Lung (tissue), 12 donors: ENCODE data around the gene ACSM5. TPM values are rescaled to one million over a fixed set of nuclear protein-coding genes. Genes with fewer than 3 reads are reported as not detected.

Source experiments
- ATAC-seq: fragments of 200-7000 bp; cut with Tn5 transposase; one replicate; pipeline ENCODE4 v1.9.1; 2020; ENCODE audit warnings: moderate number of reproducible peaks; ENCODE audit not compliant: insufficient read depth, low FRiP score
- DNase-seq, 3 donors: peaks; one replicate each; pipeline ENCODE4 v3.0.0-alpha.2; 2013 to 2017
- H3K27ac ChIP-seq, 2 donors: one replicate each; pipeline ENCODE4 v1.5.1; 2013; ENCODE audit warnings: mild to moderate bottlenecking in 2 of 2, moderate library complexity in 2 of 2, control low read depth in 1 of 2, inconsistent platforms in 1 of 2, low read depth in 1 of 2, low read length in 1 of 2
- H3K27me3 ChIP-seq, 3 donors: one replicate each; pipeline ENCODE4 v1.5.1; 2013; ENCODE audit warnings: low read length in 2 of 3; ENCODE audit not compliant: control insufficient read depth in 3 of 3, insufficient read depth in 3 of 3
- H3K36me3 ChIP-seq, 4 donors: one replicate each; pipeline ENCODE4 v1.5.1; 2013; ENCODE audit warnings: low read length in 4 of 4, mild to moderate bottlenecking in 1 of 4, moderate library complexity in 1 of 4; ENCODE audit not compliant: control insufficient read depth in 4 of 4, insufficient read depth in 4 of 4
- H3K4me1 ChIP-seq, 5 donors: one replicate each; pipeline ENCODE4 v1.5.1; 2013; ENCODE audit warnings: low read length in 5 of 5, mild to moderate bottlenecking in 2 of 5, moderate library complexity in 1 of 5; ENCODE audit not compliant: control insufficient read depth in 5 of 5, insufficient read depth in 5 of 5
- H3K4me3 ChIP-seq: one replicate; pipeline ENCODE4 v1.5.1; 2013; ENCODE audit warnings: mild to moderate bottlenecking, control low read depth, moderate library complexity
- H3K9ac ChIP-seq, 2 donors: one replicate each; pipeline ENCODE4 v1.5.1; 2013; ENCODE audit warnings: low read length in 2 of 2, control low read depth in 1 of 2; ENCODE audit not compliant: insufficient read depth in 1 of 2
- H3K9me3 ChIP-seq, 4 donors: one replicate each; pipeline ENCODE4 v1.5.1; 2013; ENCODE audit warnings: low read length in 3 of 4, mild to moderate bottlenecking in 1 of 4, moderate library complexity in 1 of 4; ENCODE audit not compliant: control insufficient read depth in 4 of 4, insufficient read depth in 3 of 4
- WGBS, 2 donors: extraction: QIAGEN DNeasy Blood & Tissue Kit; methylation state at CpG; one replicate each; pipeline ENCODE4 v1.1.7; 2013; 5-methylcytosine and 5-hydroxymethylcytosine counted together
- polyA plus RNA-seq, 2 donors: library from polyadenylated mRNA; stranded (reverse); fragments of 200-250 nt; gene quantifications; one replicate each; pipeline ENCODE4 v1.2.1, GENCODE V29; 2013
- total RNA-seq, 2 donors: library from RNA; depleted of rRNA in 1 of 2; stranded (reverse); fragments of >200 nt in 1 of 2; gene quantifications; one replicate each; pipeline ENCODE4 v1.2.1, GENCODE V29; 2014 to 2021
- TF ChIP-seq, protein P1 (sequence below): IDR thresholded peaks from 2 replicates; pipeline ENCODE4 v1.5.1; 2012; ENCODE audit warnings: mild to moderate bottlenecking; ENCODE audit errors: control extremely low read depth, extremely low read depth
- donor health status: control.
- donor health status: control.
- donor health status: Bipolar disorder and iron deficiency.
- donor health status: healthy.
- donor health status: DM: yes; HTN: yes; CAD: no.

Gene ACSM5
- total and polyA plus RNA-seq, 4 donors, result 0.40 to 1.4 (median 0.81) TPM

DNA sequence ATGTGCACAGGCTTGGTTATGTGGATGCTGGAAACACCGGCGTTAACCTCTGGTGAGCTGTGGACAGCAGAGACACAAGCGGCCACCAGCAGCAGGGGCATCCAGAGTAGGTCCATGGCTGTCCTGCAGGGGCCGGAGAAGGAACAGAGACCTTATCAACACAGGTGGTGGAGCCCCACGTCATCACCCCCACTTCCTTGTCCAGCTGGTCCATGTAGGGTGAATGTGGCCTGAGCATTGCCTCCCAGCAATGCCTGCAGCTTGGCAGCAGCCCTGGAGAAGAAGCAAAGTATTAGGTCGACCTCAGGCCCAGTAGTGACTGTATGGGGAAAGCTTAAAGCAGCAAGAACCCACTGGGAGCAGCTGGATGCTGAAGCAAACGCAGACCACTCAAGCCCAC, 10.1 kb upstream of the ACSM5 start:
- no peak overlapping the region for H3K27ac ChIP-seq
- H3K9ac ChIP-seq, result no peak overlapping the region
- no peaks in the 10 kb centered on the region for H3K36me3 ChIP-seq
- DNase-seq, result no peak
- H3K4me1 ChIP-seq, result peaks cover 0 to 5% (median 0%) of the 10 kb centered on the region in 5 donors
- no peak overlapping the region for H3K4me3 ChIP-seq
- H3K27me3 ChIP-seq, result no peaks in the 10 kb centered on the region
- TF ChIP-seq, protein P1, sequence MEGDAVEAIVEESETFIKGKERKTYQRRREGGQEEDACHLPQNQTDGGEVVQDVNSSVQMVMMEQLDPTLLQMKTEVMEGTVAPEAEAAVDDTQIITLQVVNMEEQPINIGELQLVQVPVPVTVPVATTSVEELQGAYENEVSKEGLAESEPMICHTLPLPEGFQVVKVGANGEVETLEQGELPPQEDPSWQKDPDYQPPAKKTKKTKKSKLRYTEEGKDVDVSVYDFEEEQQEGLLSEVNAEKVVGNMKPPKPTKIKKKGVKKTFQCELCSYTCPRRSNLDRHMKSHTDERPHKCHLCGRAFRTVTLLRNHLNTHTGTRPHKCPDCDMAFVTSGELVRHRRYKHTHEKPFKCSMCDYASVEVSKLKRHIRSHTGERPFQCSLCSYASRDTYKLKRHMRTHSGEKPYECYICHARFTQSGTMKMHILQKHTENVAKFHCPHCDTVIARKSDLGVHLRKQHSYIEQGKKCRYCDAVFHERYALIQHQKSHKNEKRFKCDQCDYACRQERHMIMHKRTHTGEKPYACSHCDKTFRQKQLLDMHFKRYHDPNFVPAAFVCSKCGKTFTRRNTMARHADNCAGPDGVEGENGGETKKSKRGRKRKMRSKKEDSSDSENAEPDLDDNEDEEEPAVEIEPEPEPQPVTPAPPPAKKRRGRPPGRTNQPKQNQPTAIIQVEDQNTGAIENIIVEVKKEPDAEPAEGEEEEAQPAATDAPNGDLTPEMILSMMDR, result no peak
- 71 to 79% methylated on average over 7 of the region's 7 CpGs for WGBS, 2 donors
- no peaks in the 10 kb centered on the region for H3K9me3 ChIP-seq
- ATAC-seq, result no peak

DNA sequence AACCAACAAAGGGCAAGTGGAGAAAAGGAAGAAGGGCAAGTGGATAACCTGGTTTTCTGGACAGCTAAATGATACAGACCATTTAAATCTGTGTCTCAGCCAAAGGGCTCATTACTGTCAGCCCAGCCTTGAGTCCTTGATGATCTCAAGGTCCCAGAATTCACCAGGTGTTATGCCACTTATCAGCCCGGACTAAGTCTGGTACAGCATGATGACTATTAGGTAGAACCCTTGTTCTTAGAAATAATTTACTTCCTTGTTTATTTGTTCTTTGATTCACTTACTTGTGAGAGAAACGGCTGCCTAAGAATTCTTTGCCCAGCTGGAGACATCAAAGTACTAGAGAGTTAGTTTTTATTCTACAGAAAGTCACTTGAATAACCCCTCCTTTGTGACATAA, 8.3 kb upstream of the ACSM5 start:
- ATAC-seq (no peak), DNase-seq (no peak)
- Histone ChIP-seq H3K9me3 (no peaks in the 10 kb centered on the region), H3K9ac (no peak overlapping the region), H3K27me3 (no peaks in the 10 kb centered on the region), H3K36me3 (no peaks in the 10 kb centered on the region), H3K4me1 (no peaks in the 10 kb centered on the region), H3K4me3 (no peak overlapping the region), H3K27ac (no peak overlapping the region)
- 46 to 54% methylated on average over 2 of the region's 2 CpGs for WGBS, 2 donors
- TF ChIP-seq, protein P1, result no peak

DNA sequence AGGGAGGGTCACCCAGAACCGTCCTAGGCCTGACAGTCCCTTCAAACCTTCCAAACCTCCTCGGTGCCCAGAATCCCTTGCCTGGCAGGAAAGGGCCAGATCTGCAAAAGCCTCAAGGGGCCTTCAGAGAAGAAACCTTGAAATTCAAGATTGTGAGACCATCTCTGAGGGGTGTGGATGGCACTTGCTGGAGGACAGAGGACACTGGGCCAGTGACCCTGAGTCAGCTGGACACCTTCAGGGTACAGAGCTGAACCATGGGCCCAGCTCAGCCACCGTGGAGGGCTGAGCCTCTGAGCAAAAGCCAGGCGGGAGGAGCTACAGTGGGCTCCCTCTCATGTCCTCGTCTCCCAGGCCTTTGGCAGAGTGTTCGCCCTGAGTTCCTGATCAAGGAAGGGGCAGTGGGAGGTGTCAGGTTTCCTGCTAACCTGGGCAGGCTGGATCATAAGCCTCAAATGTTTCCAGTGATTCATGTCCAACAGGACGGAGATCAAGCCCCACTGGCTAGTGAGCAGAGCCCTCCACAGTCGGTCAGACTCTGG, 7.8 kb upstream of the ACSM5 start:
- Histone ChIP-seq H3K9ac (no peak overlapping the region), H3K27ac (no peak overlapping the region), H3K4me1 (no peaks in the 10 kb centered on the region), H3K9me3 (no peaks in the 10 kb centered on the region), H3K4me3 (no peak overlapping the region), H3K36me3 (no peaks in the 10 kb centered on the region), H3K27me3 (no peaks in the 10 kb centered on the region)
- DNase-seq (no peak), ATAC-seq (no peak)
- TF ChIP-seq, protein P1, result no peak
- WGBS, 2 donors, result 72 to 80% methylated on average over 8 of the region's 8 CpGs

DNA sequence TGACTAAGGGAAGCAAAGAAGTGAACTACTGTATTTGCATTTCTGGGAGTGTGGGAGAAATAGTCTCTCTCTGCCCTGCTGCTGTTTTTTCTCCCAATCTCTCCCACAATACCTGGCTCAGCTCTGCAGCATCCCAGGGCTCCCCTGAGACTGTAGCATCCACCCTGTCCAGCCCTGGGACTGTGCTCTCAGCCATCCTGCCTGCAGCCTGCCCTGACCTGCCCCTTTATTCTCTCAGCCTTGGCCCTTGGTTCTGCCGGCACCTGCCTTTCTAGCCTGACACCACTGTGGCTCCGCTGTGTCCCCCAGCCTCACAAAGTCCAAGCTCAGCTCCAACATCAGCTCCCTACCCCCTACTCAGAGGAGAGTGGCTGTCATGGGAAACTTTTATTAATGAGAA, 6.7 kb upstream of the ACSM5 start:
- Histone ChIP-seq H3K4me1 (no peaks in the 10 kb centered on the region), H3K4me3 (no peak overlapping the region), H3K27me3 (no peaks in the 10 kb centered on the region), H3K36me3 (no peaks in the 10 kb centered on the region), H3K27ac (no peak overlapping the region), H3K9me3 (no peaks in the 10 kb centered on the region), H3K9ac (no peak overlapping the region)
- ATAC-seq (no peak), DNase-seq (no peak)
- 94 to 95% methylated on average over 2 of the region's 2 CpGs for WGBS, 2 donors
- TF ChIP-seq, protein P1, result no peak
